ENCODE data around the gene ITGA5. TPM values are rescaled to one million over a fixed set of nuclear protein-coding genes. Genes with fewer than 3 reads are reported as not detected.

Gene ITGA5
- total RNA-seq, 1 donor from 2014 or later = 109 TPM

DNA sequence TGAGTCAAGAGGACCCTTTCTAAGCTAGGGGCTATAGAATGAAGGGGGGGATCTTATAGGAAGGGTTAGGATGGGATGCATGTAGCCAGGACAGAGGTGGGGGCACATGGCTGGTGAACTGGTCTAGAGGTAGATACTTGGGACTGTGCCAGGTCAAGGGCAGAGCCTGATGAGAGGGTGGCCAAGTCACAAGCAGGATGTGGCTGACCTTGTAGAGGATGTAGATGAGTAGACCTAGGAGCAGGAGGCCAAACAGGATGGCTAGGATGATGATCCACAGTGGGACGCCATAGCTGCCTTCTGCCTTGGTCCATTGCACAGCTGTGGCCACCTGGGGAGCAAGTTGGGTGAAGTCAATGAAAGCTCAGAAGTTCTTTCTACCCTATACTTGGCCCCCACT, 21.9 kb downstream of the ITGA5 start:
- H3K4me3 ChIP-seq (ENCODE audit: low read depth, low read length) = no peak overlapping the region
- H3K36me3 ChIP-seq (ENCODE audit: control insufficient read depth, insufficient read depth, low read length) = peaks cover 7% of the 10 kb centered on the region
- no peak for DNase-seq (ENCODE audit: low read depth)
- TF ChIP-seq, protein P1, sequence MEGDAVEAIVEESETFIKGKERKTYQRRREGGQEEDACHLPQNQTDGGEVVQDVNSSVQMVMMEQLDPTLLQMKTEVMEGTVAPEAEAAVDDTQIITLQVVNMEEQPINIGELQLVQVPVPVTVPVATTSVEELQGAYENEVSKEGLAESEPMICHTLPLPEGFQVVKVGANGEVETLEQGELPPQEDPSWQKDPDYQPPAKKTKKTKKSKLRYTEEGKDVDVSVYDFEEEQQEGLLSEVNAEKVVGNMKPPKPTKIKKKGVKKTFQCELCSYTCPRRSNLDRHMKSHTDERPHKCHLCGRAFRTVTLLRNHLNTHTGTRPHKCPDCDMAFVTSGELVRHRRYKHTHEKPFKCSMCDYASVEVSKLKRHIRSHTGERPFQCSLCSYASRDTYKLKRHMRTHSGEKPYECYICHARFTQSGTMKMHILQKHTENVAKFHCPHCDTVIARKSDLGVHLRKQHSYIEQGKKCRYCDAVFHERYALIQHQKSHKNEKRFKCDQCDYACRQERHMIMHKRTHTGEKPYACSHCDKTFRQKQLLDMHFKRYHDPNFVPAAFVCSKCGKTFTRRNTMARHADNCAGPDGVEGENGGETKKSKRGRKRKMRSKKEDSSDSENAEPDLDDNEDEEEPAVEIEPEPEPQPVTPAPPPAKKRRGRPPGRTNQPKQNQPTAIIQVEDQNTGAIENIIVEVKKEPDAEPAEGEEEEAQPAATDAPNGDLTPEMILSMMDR (IDR thresholded peaks at IDR 0.05; ENCODE audit: insufficient read depth, low read length, poor library complexity, severe bottlenecking) = no peak
- H3K27me3 ChIP-seq (ENCODE audit: control insufficient read depth, insufficient read depth, low read length) = no peaks in the 10 kb centered on the region

DNA sequence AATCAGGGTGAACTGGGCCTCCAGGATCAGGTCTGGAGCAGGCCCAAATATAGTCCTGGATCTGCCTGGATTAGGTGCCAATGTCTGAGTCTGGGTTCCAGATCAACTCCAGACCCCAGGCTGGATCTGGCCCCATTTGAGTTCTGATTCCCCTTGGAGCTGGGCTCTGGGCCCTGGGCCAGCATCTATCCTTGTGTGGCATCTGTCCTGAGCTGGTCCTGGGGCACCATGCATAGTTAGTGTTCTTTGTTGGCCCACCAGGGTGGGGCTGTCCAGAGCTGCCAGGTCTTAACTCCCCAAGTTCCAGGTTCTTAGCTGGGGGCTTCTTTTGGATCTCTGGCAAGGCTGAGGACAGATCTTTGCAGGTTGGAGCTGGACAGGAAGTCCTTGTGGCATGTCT, 23.5 kb downstream of the ITGA5 start:
- TF ChIP-seq, protein P1 (IDR thresholded peaks at IDR 0.05; ENCODE audit: insufficient read depth, low read length, poor library complexity, severe bottlenecking) = no peak
- DNase-seq (ENCODE audit: low read depth) = no peak
- Histone ChIP-seq H3K27me3 (ENCODE audit: control insufficient read depth, insufficient read depth, low read length) (no peaks in the 10 kb centered on the region), H3K36me3 (ENCODE audit: control insufficient read depth, insufficient read depth, low read length) (peaks cover 2% of the 10 kb centered on the region), H3K4me3 (ENCODE audit: low read depth, low read length) (no peak overlapping the region)

DNA sequence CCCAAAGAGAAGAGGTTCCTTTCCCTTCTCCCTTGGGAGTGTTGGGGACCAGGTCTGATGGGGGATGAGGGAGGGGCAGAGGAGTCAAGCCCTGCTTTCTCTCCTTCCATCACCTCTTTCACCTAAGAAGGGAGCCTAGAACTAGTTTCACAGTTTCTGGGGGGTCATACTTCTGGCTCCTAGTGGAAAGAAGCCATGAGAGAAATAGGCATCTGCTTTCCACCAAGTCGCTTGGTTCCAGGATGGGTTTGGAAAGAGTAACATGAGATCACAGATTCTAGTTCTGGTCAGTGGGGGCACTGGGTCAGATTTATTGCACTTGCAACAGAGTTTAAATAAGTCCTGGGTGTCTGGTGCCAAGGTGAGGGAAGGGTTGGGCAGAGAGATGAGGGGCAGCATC, 24.1 kb downstream of the ITGA5 start:
- Histone ChIP-seq H3K36me3 (ENCODE audit: control insufficient read depth, insufficient read depth, low read length) (peaks cover 2% of the 10 kb centered on the region), H3K4me3 (ENCODE audit: low read depth, low read length) (no peak overlapping the region), H3K27me3 (ENCODE audit: control insufficient read depth, insufficient read depth, low read length) (no peaks in the 10 kb centered on the region)
- DNase-seq (ENCODE audit: low read depth) = no peak
- TF ChIP-seq, protein P1 (IDR thresholded peaks at IDR 0.05; ENCODE audit: insufficient read depth, low read length, poor library complexity, severe bottlenecking) = no peak

- TF ChIP-seq, protein P1 (IDR thresholded peaks at IDR 0.05; ENCODE audit: insufficient read depth, low read length, poor library complexity, severe bottlenecking) = peak; percentile 60
Measured at GRCh38 chr12:54394281-54394719, 24.8 kb downstream of the ITGA5 start.

DNA sequence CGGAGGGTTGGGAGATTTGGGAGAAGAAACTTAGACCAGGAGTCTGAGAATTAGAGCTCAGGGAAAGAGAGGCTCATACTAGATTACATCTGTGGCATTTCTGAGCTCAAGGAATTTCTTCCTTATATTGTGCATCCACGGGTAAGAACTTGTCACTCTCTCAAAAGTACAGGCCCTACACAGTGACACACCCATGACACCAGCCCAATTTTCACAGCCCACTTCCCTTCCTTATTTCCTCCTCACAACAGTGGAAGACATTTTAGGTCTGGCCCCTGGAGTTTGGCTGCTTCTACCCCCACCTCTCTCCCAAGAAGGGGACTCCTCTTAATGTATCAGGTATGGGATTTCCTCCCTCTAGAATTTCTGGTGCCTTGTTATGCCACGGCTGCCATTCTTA, 25.3 kb downstream of the ITGA5 start:
- DNase-seq (ENCODE audit: low read depth) = no peak
- H3K36me3 ChIP-seq (ENCODE audit: control insufficient read depth, insufficient read depth, low read length) = peaks cover 2% of the 10 kb centered on the region
- H3K27me3 ChIP-seq (ENCODE audit: control insufficient read depth, insufficient read depth, low read length) = no peaks in the 10 kb centered on the region
- TF ChIP-seq, protein P1 (IDR thresholded peaks at IDR 0.05; ENCODE audit: insufficient read depth, low read length, poor library complexity, severe bottlenecking) = no peak
- no peak overlapping the region for H3K4me3 ChIP-seq (ENCODE audit: low read depth, low read length)

More at GRCh38 chr12:54394281-54394719, 24.8 kb downstream of the ITGA5 start:
- Histone ChIP-seq H3K27me3 (ENCODE audit: control insufficient read depth, insufficient read depth, low read length) (no peaks in the 10 kb centered on the region), H3K4me3 (ENCODE audit: low read depth, low read length) (no peak overlapping the region), H3K36me3 (ENCODE audit: control insufficient read depth, insufficient read depth, low read length) (peaks cover 2% of the 10 kb centered on the region)
- no peak for DNase-seq (ENCODE audit: low read depth)

DNA sequence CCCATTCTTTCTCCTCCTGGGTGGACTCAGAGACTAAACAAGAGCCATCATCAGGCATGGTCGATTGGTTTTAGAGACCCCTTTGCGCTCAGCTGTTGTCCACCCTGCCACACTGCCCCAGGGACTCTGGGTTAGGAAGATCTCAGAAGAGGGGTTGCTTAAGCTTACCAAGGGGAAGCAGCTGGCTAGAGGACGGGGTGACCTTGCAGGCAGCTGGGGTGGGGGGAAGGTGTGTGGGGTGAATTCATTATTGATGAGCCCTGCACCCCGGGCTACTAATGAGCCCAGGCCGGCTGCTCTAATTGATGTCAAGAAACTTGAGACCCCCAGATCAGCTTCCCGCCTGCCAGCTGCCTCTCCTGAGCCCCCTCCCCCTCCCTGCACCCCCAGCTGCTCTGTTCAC, 25.9 kb downstream of the ITGA5 start:
- Histone ChIP-seq H3K36me3 (ENCODE audit: control insufficient read depth, insufficient read depth, low read length) (no peaks in the 10 kb centered on the region), H3K4me3 (ENCODE audit: low read depth, low read length) (no peak overlapping the region), H3K27me3 (ENCODE audit: control insufficient read depth, insufficient read depth, low read length) (no peaks in the 10 kb centered on the region)
- TF ChIP-seq, protein P1 (IDR thresholded peaks at IDR 0.05; ENCODE audit: insufficient read depth, low read length, poor library complexity, severe bottlenecking) = no peak
- no peak for DNase-seq (ENCODE audit: low read depth)
